HG02588 (cell line): Measurements from ENCODE around the gene FOXP4.

ENCODE experiments used
- ATAC-seq: cut with Tn5 transposase; IDR thresholded peaks from one replicate; pipeline ENCODE4 v1.9.1; 2021; ENCODE audit warnings: mild to moderate bottlenecking, moderate library complexity; ENCODE audit not compliant: unreplicated experiment

FOXP4 gene

DNA sequence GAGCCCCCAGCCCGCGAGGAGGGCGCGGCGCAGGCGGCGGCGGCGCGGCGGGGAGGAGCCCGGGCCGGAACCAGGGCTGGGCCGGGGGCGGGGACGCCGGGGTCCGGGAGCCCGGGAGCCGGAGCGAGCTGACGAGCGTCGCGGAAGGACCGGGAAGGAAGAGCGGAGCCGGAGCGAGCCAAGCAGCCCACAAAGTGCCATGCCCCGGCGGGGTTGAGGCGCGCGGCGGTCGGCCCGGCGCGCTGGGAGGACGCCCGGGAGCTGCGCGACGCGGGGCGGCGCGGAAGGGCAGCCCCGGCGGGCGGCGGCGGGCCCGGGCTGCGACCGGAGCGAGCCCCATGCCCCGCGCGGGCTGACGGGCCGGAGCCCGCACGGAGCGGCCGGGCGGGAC, 289 bp downstream of the FOXP4 start:
- peak; percentile 39 for ATAC-seq

DNA sequence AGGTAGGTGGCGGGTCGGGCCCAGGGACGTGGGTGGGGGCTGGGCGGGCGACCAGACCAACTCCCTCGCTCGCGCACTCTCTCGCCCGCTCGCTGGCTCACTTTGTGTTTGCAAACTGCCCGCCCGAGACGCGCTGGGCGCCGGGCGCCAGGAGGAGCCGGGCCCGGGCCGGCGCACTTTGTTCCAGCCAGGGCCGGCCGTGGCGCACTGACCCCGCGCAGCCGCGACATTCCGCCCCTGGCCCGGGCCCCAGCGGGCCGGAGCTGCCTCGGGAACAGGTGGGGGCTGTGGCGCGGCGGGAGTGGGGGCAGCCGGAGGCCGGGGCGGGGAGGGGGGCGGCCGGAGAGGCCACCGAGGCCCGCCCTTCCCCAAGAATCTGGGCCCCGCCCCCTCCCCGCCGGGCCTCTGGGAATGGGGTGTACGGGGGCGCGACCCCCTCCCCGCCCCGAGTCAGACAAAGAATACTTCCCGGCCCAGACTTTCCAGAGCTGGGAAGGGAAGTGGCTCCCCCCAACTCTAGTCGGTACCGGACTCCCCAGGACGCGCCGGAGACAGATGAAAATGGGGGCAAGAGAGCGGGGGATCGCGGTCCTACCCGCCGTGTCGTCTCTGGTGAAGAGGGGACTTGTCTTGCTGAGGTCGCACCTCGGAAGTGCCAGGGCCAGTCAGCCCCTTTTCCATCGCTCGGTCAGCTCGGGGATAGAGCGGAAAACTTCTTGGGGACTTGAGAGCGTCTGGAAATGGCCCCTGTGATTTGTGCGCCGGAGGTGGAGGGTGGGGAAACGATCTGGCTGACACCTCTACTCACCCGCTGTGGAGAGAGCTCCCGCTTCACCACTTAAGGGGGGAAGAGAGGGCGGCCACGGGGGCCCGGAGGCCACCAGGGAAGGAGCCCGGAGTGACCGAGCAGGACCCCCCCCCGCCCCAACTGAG, 951 bp downstream of the FOXP4 start:
- ATAC-seq: peak; percentile 5

DNA sequence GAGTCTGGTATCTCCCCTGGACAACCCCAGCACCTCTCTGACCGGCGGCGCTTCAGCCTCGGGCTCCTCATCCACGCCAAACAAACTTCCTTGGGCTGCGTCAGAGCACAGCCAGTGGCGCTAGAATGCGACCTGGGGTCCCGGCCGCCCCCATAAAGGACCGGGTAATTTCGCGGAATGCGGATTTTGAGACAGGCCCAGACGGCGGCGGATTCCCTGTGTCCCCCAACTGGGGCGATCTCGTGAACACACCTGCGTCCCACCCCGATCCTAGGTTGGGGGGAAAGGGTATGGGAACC, 1.6 kb downstream of the FOXP4 start:
- ATAC-seq: no peak

DNA sequence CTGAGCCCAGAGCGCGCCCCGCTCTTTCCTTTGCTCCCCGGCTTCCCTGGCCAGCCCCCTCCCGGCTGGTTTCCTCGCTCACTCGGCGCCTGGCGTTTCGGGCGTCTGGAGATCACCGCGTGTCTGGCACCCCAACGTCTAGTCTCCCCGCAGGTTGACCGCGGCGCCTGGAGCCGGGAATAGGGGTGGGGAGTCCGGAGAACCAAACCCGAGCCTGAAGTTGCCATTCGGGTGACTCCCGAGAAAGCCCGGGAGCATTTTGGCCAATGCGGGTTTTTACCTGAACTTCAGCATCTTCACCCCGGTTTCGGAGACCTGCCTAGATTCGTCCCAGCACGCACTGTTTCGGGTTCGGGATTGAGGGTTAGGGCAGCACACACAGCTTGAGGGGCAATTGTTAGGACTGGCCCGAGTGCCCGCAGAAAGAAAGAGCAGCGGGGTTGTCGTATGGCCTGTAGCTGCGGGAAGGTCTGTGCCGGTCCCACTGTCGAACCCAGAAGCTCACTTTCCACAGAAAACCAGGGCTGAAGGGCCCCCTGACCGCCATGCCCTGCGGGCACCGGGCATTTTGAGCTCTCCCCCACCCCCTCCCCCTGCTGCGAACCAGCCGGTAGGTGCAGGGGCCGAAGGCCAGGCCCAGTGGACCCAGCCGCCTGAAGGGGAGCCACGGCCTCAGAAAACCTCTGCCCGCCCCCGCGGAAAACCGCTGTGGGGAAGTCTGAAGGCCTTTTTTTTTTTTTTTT, 2.1 kb downstream of the FOXP4 start:
- ATAC-seq: no peak

DNA sequence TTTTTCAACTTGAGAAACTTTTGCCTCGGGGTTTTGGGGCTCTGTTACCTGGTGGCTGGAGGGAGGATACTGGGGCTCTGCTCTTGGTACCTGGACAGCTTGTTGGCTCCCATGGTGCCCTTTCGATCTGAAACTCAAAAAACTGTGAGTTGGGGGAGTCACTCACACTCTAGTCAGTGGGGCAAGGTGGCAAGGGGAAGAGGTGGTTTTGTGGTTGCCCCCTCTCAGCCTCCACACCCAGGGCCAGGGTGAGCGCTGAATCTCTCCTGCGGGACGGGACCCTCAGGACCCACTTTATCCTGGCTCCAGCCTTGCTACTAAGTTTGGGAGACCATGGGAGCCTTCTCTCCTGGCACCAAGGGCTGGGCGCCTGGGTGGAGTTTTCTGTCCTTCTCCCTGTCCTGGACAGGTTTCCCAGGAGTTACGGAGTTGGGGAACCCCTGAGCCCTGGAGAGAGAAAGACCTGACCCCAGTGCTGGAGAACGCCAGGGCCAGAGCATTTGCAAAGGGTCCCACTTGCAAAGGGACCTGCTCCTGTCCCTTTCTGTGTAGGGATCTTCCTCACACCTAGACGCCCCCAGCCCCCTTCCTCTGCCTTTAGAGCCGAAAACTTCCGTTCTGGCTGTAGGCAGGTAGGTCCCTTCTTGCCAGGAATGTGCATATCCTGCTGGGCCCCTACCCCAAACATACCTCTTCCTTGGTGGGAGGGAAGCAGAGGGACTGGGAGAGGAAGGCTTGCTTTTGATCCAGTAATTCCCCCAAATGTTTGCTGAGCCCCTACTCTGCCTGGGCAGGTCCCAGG, 2.9 kb downstream of the FOXP4 start:
- ATAC-seq: no peak

DNA sequence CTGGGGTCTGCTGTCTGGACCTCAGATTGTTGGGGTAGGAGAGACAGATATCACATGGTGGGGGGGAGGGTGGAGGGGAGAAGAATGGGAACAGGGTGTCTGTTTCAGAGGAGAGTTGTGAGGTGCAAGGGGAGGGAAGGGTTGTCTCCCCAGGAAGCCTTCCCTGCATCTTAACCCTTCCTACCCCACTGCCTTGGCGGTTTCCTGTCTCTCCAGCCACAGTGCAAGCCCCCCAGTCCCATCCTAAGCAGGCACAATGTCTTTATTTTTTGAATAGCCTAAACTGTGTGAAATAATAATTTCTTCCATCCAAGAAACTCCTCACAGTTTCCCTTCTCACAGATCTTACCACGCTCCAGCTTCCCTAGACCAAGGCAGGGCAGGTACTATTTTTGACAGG, 3.5 kb downstream of the FOXP4 start:
- no peak for ATAC-seq

DNA sequence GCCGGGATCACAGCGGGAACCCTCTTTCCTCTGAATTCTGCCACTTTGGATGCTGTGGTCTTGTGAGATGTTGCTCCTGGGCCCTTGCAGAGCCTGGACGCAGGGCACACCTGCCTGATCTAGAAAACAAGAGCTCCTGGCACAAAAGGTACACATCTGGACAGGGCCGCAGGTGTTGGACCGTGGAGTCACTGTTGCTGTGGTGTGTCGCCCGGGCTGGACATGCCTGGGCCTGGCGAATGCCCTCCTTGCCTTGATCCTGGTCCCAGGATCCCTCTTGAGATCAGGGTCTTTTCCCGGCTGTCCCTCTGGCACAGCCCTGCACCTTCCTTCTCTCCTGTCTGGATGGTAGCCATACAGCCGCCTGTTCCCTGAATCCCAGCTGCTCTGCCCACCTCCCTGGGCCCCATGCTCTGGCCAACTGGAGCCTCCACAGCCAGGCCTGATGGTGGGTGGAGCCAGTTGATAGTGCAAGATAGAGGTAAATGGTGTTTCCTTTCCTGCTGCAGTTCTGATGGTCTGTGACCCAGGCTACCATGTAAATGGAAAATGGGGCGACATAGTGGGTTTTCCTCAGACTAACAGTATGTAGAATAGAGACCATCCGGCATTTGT, 5.0 kb downstream of the FOXP4 start:
- ATAC-seq: no peak

DNA sequence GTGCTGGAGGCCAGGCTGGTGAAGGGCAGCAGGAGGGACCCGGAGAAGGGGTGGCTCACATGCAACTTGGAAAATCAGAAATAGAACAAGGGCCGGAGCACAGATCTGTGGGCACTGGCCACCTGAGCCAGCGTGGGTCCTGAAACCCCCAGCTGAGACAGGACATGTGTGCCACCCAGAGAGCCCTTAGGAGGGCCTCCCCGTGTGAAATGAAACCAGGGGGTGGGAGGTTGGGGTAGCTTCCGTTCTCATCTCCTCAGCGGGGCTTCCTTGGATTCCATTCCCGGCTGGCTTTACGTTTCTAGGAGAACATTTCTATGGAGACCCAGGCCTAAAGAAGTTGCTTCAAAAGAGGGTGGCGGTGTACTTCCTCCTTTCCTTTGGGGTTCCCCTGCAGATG, 5.7 kb downstream of the FOXP4 start:
- no peak for ATAC-seq

DNA sequence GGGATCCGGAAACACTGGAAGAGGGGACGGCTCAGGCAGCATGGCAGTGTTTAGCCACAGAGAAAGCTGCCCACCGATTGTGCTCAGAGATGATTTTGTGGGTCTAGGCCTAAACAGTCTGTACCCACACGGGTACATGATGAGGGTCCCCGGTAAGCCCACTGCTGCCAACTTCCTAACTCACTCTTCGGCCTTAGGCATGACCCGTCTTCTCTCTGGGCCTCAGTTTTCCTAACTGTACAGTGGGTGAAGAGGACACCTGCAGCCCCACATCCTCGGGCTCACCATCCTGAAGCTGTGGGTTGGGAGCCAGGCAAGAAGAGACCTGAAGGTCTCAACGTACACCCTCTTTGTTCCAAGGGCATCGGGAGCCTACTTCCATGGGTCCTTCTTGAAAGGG, 6.5 kb downstream of the FOXP4 start:
- no peak for ATAC-seq

DNA sequence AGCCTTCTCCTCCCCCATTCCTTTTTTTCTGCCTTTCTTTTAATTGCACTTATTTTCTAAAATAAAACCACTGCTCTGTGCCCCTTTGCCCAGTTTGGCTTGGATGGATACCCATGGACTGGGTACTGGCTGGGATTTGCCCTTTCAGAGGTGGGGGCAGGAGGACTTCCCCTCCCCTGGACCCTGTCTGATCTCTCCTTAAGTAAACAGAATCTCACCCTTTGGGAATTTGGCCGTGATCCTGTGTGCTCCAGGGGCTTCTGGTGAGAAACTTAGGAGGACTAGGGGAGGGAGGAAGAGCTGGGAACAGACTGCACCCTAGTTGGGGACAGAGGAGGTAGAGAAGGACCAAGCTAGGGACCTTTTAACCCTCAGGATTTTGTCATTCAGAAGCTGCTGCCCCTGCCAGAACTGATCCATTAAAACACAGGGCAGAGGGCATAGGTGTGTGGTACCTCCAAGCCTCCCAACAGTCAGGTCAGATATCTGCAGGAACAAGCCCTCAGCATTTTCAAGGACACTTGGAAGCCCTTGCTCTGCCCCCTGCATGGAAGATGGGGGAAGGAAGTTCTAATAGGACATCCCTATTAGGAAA, 7.3 kb downstream of the FOXP4 start:
- no peak for ATAC-seq

DNA sequence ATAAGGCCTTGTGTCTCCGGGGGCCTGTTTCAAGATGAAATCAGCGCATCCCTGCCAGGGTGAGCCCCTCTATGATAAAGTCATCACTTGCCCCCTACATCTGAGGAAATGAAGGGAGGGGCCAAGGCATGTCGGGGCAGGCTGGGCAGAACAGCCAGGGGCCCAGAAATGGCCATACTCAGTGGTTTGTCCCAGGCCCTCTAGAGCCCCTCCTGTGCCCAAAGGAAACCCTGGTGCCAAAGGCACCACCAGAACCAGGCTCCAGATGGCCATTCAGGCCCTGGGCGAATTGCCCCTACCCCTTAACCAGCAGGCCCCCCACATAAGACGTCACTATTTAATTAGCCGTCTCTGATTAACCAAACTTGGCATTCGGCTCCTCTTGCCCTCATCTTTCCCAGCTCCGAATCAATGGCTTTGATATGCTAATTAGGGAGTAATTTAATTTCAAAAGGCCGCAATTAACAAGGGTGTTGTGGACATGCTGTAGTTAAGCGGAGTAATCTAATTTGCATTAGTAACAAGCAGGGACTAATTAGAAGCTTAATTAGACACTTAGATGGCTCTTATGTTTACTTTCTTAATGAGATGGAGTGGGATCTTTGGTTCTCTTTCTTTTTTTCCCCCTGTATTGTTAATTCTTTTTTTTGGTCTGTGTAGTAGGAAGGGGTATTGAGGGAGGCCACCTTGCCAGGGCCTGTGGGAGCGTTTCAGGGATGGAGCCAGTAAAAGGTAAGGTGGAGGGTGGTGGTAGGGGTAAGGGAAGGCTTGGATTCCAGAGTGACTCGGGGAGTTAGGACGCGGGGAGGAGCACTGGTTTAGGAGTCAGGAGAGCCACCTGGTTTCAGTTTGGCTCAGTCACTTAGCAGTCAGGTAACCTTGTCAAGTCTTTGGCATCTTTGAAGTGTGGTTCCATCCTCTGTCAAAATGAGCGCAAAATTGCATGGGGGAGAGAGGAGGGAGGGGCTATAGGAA, 9.4 kb downstream of the FOXP4 start:
- no peak for ATAC-seq

DNA sequence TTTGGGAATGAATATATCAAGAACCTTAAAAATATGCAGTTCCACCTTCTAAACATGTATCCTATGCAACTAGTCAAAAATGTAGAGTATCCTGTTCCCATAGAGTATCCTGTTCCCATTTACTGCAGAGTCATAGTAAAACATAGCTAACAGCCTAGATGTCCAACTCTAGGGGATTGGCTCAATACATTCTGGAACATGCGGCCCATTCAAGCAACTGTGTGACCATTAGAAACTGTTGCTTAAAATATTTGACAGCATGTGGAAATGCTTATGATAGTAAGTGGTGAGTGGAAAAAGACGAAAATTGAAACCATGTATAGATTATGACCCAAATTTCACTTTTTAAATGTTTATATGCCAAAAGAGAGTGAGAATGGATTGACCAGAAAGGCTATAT, 11.2 kb downstream of the FOXP4 start:
- no peak for ATAC-seq

DNA sequence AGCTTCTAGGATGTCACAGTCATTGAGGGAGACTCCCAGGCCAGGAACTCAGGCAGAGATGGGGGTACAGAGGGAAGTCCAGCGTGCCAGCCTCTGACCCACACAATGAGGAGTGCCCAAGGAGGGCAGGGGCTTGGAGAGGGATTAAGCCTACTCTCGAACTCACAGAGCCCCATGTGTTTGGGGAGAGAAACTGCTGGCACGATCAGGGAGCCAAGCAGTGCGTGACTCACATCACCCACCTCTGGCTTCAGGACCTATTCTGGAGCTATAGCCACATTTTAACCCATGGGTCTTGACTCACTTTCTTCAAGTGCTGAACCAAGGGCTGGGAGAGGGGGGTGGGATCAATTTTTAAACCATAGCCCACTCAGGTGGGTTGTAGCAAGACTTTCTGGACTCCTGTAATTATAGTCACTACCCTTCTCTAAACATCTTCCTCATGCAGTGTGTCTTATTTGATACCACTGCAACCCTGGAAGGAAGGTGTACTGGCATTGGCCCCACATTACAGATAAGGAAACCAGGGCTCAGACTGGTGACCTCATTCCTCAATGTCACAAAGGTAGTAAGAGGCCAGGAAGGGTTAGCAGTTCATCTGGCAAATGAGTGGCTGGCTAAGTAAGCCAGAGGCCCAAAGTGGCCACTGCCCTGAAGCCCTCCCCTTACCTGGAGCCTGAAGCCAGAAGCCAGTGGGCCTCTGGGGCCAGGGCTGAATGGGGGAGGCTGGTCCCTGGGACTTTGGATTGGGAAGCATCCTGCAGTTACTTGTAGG, 12.0 kb downstream of the FOXP4 start:
- ATAC-seq: no peak

DNA sequence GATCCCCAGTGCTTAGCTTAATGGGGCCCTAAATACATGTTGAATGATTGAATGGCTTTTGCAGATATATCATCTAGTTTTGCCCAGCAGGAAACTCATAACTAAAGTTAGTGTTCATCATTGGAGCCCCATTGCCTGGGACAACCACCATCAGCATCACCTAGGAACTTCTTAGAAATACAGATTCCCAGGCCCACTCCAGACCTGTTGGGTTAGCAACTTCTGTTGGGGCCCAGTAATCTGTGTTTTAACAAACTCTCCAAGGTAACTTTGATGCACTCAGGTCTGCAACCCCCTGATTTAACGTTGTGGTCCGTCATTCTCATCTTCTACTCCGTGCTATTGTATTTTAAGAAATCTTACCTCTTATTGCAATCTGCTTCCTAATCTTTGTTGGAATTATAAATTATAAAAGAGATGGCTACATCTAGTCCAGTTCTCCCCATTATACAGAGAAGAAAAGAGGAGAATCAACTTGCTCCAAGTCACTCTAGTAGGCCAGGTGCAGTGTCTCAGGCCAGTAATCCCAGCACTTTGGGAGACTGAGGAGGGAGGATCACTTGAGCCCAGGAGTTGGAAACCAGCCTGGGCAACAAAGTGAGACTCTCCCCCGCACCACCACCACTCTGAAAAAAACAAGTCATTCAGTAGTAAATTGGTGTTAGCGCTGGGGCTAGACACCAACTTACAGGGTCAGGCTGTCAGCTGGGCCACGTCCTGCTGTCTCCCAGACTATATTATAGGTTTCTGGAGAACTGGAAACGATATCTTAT, 13.7 kb downstream of the FOXP4 start:
- no peak for ATAC-seq

DNA sequence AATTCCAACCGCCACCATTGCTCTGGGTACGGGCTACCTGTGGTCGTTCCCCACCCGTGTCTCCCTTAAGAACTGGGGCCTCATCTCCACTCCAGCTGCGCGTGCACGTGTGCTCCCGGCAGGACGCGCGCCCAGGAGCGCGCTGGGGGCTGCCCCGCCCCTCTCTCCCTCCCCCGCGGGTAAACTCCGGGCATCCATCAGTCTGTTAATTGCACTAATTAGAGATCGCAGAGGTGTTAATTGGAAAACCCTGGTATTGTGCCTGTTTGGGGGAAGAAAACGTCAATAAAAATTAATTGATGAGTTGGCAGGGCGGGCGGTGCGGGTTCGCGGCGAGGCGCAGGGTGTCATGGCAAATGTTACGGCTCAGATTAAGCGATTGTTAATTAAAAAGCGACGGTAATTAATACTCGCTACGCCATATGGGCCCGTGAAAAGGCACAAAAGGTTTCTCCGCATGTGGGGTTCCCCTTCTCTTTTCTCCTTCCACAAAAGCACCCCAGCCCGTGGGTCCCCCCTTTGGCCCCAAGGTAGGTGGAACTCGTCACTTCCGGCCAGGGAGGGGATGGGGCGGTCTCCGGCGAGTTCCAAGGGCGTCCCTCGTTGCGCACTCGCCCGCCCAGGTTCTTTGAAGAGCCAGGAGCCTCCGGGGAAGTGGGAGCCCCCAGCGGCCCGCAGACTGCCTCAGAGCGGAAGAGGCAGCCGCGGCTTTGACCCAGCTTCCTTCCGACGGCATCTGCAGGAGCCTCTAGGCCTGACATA, 14.4 kb downstream of the FOXP4 start:
- ATAC-seq: peak; percentile 64

DNA sequence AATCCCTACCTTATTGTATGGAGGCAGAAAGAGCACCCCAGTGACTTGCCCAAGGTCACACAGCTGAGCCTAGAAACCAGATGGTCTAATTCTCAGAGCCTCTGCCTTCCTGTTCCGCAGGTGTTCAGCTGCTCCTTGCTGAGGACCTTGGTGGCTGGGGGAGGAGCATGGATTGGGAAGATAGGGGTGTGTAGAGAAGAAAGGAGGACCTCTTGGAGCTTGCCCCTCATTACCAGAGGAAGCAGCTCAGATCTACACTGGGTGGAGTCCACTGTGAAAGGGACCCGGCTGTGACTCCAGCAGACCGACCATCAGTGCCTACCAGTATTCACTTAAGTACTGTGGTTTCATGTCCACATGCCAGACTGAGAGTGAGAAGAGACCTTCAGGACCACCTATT, 15.2 kb downstream of the FOXP4 start:
- ATAC-seq: no peak
